ENCODE data around the gene MAFB. TPM values are rescaled to one million over a fixed set of nuclear protein-coding genes. Genes with fewer than 3 reads are reported as not detected.

MAFB gene
- total RNA-seq, 1 experiment from 2014 or later, result 0.22 TPM

GRCh38 chr20:40683221-40683893, 5.7 kb downstream of the MAFB start:
- CTCF ChIA-PET, result no interaction called here
- intact Hi-C loops (cut with micrococcal nuclease), result no loop called here
- H3K9ac ChIP-seq (ENCODE audit: low read length), result no peak overlapping the region

More at GRCh38 chr20:40683221-40683893, 5.7 kb downstream of the MAFB start:
- Histone ChIP-seq H3K36me3 (ENCODE audit: control insufficient read depth in 1 of 2, insufficient read depth in 2 of 2, low read length in 2 of 2) (no peaks in the 10 kb centered on the region), H2AFZ (ENCODE audit: low read depth, low read length, poor library complexity, severe bottlenecking) (no peak overlapping the region), H3K79me2 (ENCODE audit: insufficient read depth, low read length) (no peaks in the 10 kb centered on the region), H3K27ac (ENCODE audit: low read depth, low read length) (no peak overlapping the region), H3K9me3 (ENCODE audit: control insufficient read depth in 1 of 2, insufficient read depth in 1 of 2, low read depth in 1 of 2, low read length in 2 of 2) (no peaks in the 10 kb centered on the region), H3K4me1 (ENCODE audit: control insufficient read depth in 1 of 2, insufficient read depth in 2 of 2, low read length in 2 of 2) (no peaks in the 10 kb centered on the region), H3K4me3 (replicated peaks in 1 of 2; ENCODE audit: low read depth in 1 of 2, low read length in 2 of 2) (no peak overlapping the region), H4K20me1 (ENCODE audit: insufficient read depth) (no peaks in the 10 kb centered on the region), H3K9me2 (ENCODE audit: insufficient read depth) (no peaks in the 10 kb centered on the region), H3K27me3 (ENCODE audit: insufficient read depth, low read length) (peaks cover 50% of the 10 kb centered on the region), H3K4me2 (ENCODE audit: low read length) (no peak overlapping the region)
- no peak for ATAC-seq
- DNase-seq (ENCODE audit: low read depth, low spot score), result no peak
- POLR2A ChIA-PET, result no interaction called here
- no TSS peak for BruUV-seq (replicated peaks)
- TF ChIP-seq CTCF (IDR thresholded peaks at IDR 0.05 in 2 of 3, conservative IDR thresholded peaks at IDR 0.05 in 1 of 3; ENCODE audit: borderline replicate concordance in 1 of 3, insufficient read depth in 1 of 3, low read depth in 2 of 3, low read length in 2 of 3) (no peak), ELF1 (IDR thresholded peaks at IDR 0.05; ENCODE audit: borderline replicate concordance, low read depth) (no peak), CBX3 (IDR thresholded peaks at IDR 0.05; ENCODE audit: low read depth) (no peak), SRF (IDR thresholded peaks at IDR 0.05; ENCODE audit: low read depth) (no peak)
- RAD21 ChIA-PET (ENCODE audit: low non-redundant PET in 1 of 2, low total read pairs in 2 of 2, uncharacterized antibody in 2 of 2, unreplicated experiment in 2 of 2), result no interaction called here
